HEK293T (cell line): Measurements from ENCODE around the gene AGBL5.

Source experiments
- CTCF ChIA-PET: fragments of 350-600 bp; formaldehyde crosslinking; extraction: SDS; loops from one replicate; lab custom pipeline; 2021; ENCODE audit warnings: antibody characterized with exemption, inconsistent platforms; lab: Yijun Ruan, JAX
- POLR2A ChIA-PET: fragments of 350-600 bp; formaldehyde crosslinking; extraction: SDS; loops from one replicate; lab custom pipeline; 2020; ENCODE audit warnings: antibody characterized with exemption, inconsistent platforms; lab: Yijun Ruan, JAX
- DNase-seq: peaks from one replicate; pipeline ENCODE4 v3.0.0; 2012; ENCODE audit warnings: mixed read lengths; ENCODE audit errors: extremely low spot score
- ARNT ChIP-seq: fragments of 450-650 bp; IDR thresholded peaks from 2 replicates; pipeline ENCODE4 v1.6.1; 2017; ENCODE audit warnings: mild to moderate bottlenecking
- BHLHE40 ChIP-seq: fragments of 450-650 bp; IDR thresholded peaks from 2 replicates; pipeline ENCODE4 v1.6.1; 2016; ENCODE audit warnings: mild to moderate bottlenecking, moderate library complexity, borderline replicate concordance
- CTBP1 ChIP-seq: fragments of 450-650 bp; IDR thresholded peaks from 2 replicates; pipeline ENCODE4 v1.6.1; 2016; ENCODE audit warnings: borderline replicate concordance
- ELF4 ChIP-seq: fragments of 450-650 bp; IDR thresholded peaks from 2 replicates; pipeline ENCODE4 v1.6.1; 2017; ENCODE audit warnings: antibody characterized with exemption
- FOXA1 ChIP-seq: fragments of 450-650 bp; IDR thresholded peaks from 2 replicates; pipeline ENCODE4 v1.6.1; 2016; ENCODE audit warnings: mild to moderate bottlenecking
- FOXK2 ChIP-seq: fragments of 450-650 bp; IDR thresholded peaks from 2 replicates; pipeline ENCODE4 v1.6.1; 2016; ENCODE audit warnings: mild to moderate bottlenecking
- FOXM1 ChIP-seq: fragments of 450-650 bp; IDR thresholded peaks from 2 replicates; pipeline ENCODE4 v1.6.1; 2017; ENCODE audit warnings: mild to moderate bottlenecking, borderline replicate concordance
- HDGF ChIP-seq: fragments of 450-650 bp; IDR thresholded peaks from 2 replicates; pipeline ENCODE4 v1.6.1; 2017; ENCODE audit warnings: antibody characterized with exemption, borderline replicate concordance
- L3MBTL2 ChIP-seq: fragments of 450-650 bp; conservative IDR thresholded peaks from 2 replicates; pipeline ENCODE4 v1.6.1; 2016; ENCODE audit warnings: mild to moderate bottlenecking
- LEF1 ChIP-seq: fragments of 450-650 bp; IDR thresholded peaks from 2 replicates; pipeline ENCODE4 v1.6.1; 2017; ENCODE audit warnings: mild to moderate bottlenecking, borderline replicate concordance
- NFRKB ChIP-seq: fragments of 450-650 bp; IDR thresholded peaks from 2 replicates; pipeline ENCODE4 v1.6.1; 2016; ENCODE audit warnings: mild to moderate bottlenecking, moderate library complexity
- PKNOX1 ChIP-seq: fragments of 450-650 bp; IDR thresholded peaks from 2 replicates; pipeline ENCODE4 v1.6.1; 2016
- SP1 ChIP-seq: fragments of 450-650 bp; IDR thresholded peaks from 2 replicates; pipeline ENCODE4 v1.6.1; 2017
- SUZ12 ChIP-seq: fragments of 450-650 bp; IDR thresholded peaks from 2 replicates; pipeline ENCODE4 v1.6.1; 2016; ENCODE audit warnings: mild to moderate bottlenecking
- TARDBP ChIP-seq: fragments of 450-650 bp; IDR thresholded peaks from 2 replicates; pipeline ENCODE4 v1.6.1; 2016
- ZNF384 ChIP-seq: fragments of 450-650 bp; IDR thresholded peaks from 2 replicates; pipeline ENCODE4 v1.6.1; 2016

AGBL5 gene

GRCh38 chr2:27013738-27014137 lies 37.7 kb upstream of the AGBL5 start:
- TF ChIP-seq SP1 (no peak), PKNOX1 (no peak), LEF1 (no peak), SUZ12 (no peak), ELF4 (no peak), NFRKB (no peak), ARNT (no peak), BHLHE40 (no peak), L3MBTL2 (no peak), FOXK2 (no peak), CTBP1 (no peak), HDGF (no peak), FOXM1 (no peak), TARDBP (no peak)
- ChIA-PET CTCF (interaction anchor here (2.1 to 7.2 kb wide), 2 partner anchors 51 to 52 kb away, joined by 10 to 153 read pairs; no protein-coding TSS in a partner anchor), POLR2A (no interaction called here)
- DNase-seq: no peak

- no peak for DNase-seq
- ChIA-PET POLR2A (interaction anchor here (0.9 kb wide), 1 partner anchor 44 kb away, joined by 3 read pairs; no protein-coding TSS in a partner anchor), CTCF (interaction anchor here (7.2 kb wide), 1 partner anchor 52 kb away, joined by 153 read pairs; no protein-coding TSS in a partner anchor)
- TF ChIP-seq FOXM1 (no peak), ELF4 (no peak), BHLHE40 (no peak), FOXA1 (no peak), CTBP1 (no peak), HDGF (no peak), ZNF384 (no peak), ARNT (no peak), PKNOX1 (no peak), TARDBP (no peak), FOXK2 (no peak), L3MBTL2 (no peak)
Measured at GRCh38 chr2:27014771-27015433, 36.6 kb upstream of the AGBL5 start.

- POLR2A ChIA-PET: interaction anchor here (0.9 to 2.1 kb wide), 4 partner anchors 8 to 55 kb away, joined by 3 to 16 read pairs (median 4); no protein-coding TSS in a partner anchor
- DNase-seq: peak; percentile 64
- CTCF ChIA-PET: interaction anchor here (0.6 to 7.2 kb wide), 29 partner anchors 9 to 284 kb away, joined by 3 to 153 read pairs (median 4); partner anchors contain the start of gene AGBL5
- TF ChIP-seq FOXM1 (no peak), ZNF384 (no peak), L3MBTL2 (no peak), ELF4 (no peak), SUZ12 (no peak), PKNOX1 (no peak), CTBP1 (no peak), TARDBP (no peak), SP1 (no peak), ARNT (no peak), FOXA1 (no peak), FOXK2 (no peak), HDGF (no peak), NFRKB (no peak)
Measured at GRCh38 chr2:27016801-27017325, 34.6 kb upstream of the AGBL5 start.

- no peak for DNase-seq
- TF ChIP-seq FOXK2 (no peak), BHLHE40 (no peak), CTBP1 (no peak), SP1 (no peak), HDGF (no peak), FOXM1 (no peak), PKNOX1 (no peak), LEF1 (no peak), TARDBP (no peak), ELF4 (no peak)
- CTCF ChIA-PET: interaction anchor here (3.0 to 7.2 kb wide), 2 partner anchors 49 to 56 kb away, joined by 13 to 153 read pairs; no protein-coding TSS in a partner anchor
- POLR2A ChIA-PET: no interaction called here
Measured at GRCh38 chr2:27018142-27018541, 33.3 kb upstream of the AGBL5 start.

- ChIA-PET CTCF (interaction anchor here (0.7 to 7.2 kb wide), 2 partner anchors 57 to 67 kb away, joined by 3 to 153 read pairs; no protein-coding TSS in a partner anchor), POLR2A (interaction anchor here (1.0 to 1.4 kb wide), 2 partner anchors 51 to 66 kb away, joined by 3 to 5 read pairs; no protein-coding TSS in a partner anchor)
- TF ChIP-seq CTBP1: no peak
- no peak for TF ChIP-seq HDGF
- no peak for TF ChIP-seq ZNF384
- TF ChIP-seq SUZ12: no peak
- no peak for TF ChIP-seq PKNOX1
- no peak for TF ChIP-seq ELF4
- TF ChIP-seq FOXA1: no peak
- TF ChIP-seq FOXK2: no peak
- TF ChIP-seq L3MBTL2: no peak
- TF ChIP-seq LEF1: no peak
- TF ChIP-seq FOXM1: no peak
- no peak for TF ChIP-seq BHLHE40
- TF ChIP-seq SP1: no peak
- no peak for TF ChIP-seq TARDBP
- no peak for TF ChIP-seq NFRKB
- no peak for TF ChIP-seq ARNT
- DNase-seq: no peak
Measured at GRCh38 chr2:27019459-27019858, 32.0 kb upstream of the AGBL5 start.
